Colonic mucosa (tissue), 4 donors: ENCODE data around the gene COL12A1. TPM values are rescaled to one million over a fixed set of nuclear protein-coding genes. Genes with fewer than 3 reads are reported as not detected.
"Not testable (repeated sequence)": the region's sequence is repeated elsewhere in the genome, so short reads cannot be mapped to it uniquely, and the experiment has no call there.

Experiments
- DNase-seq: peaks from one replicate; pipeline ENCODE4 v3.0.0-alpha.2; 2020
- H3K27ac ChIP-seq: fragments of 200-600 bp; one replicate; pipeline ENCODE4 v1.8.0; 2021
- H3K27me3 ChIP-seq: fragments of 200-600 bp; one replicate; pipeline ENCODE4 v1.8.0; 2021
- H3K36me3 ChIP-seq: fragments of 200-600 bp; one replicate; pipeline ENCODE4 v1.8.0; 2021
- H3K4me1 ChIP-seq: fragments of 200-600 bp; one replicate; pipeline ENCODE4 v1.8.0; 2021; ENCODE audit warnings: mild to moderate bottlenecking
- H3K4me3 ChIP-seq: fragments of 200-600 bp; one replicate; pipeline ENCODE4 v1.8.0; 2021
- H3K9ac ChIP-seq, 2 donors: one replicate each; pipeline ENCODE4 v1.7.0; 2013; ENCODE audit warnings: control low read depth in 2 of 2, low read depth in 2 of 2, low read length in 2 of 2
- H3K9me3 ChIP-seq: fragments of 200-600 bp; one replicate; pipeline ENCODE4 v1.8.0; 2021
- CTCF ChIP-seq: fragments of 200-600 bp; IDR thresholded peaks from one replicate; pipeline ENCODE4 v1.8.0; 2022; ENCODE audit warnings: antibody characterized with exemption, mild to moderate bottlenecking
- intact Hi-C: fragments of 100-400 bp; cut with DNase I; formaldehyde crosslinking; loops from one replicate; pipeline ENCODE4 v1.14.1; 2022
- total RNA-seq, 2 donors: library from RNA; stranded (reverse); fragmentation: NEBNext Ultra II Directional in 1 of 2; extraction: Animal tissue kit (Norgen Biotek cat#: 25700) in 1 of 2; gene quantifications; one replicate each; pipeline ENCODE4 v1.2.1, GENCODE V29; 2021
- donor health status: healthy.
- donor health status: DM: no; HTN: no; CAD: no.
- donor health status: DM: no; HTN: no; CAD: no.

COL12A1 gene
- total RNA-seq, 2 donors from 2014 or later = 3.6 to 20.2 TPM

DNA sequence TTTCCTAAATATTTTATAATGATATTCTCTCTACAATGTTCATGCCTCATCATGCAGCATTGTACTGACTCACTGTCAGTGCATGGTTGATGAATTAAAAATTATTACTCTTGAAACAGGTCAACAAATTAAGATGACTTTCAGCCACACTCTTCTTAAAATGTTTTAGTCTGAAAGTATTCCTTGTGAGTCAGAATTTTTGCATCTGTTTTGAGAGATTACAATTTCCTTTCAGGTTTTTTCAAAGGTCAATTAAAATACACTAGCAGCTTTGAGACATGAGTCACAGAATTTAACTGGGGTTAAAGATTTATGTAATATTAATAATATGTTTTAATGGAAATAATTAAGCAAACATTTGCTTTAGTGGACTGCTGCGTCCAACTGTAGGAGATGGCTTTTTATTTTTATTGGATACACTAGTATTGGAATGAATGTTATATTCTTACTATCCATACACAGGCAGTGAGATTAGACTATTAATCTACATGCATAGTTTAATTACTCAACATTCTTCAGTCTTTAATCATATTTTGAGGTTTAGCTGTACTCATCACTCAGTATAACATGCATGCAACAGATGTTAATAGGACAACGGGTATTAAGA is 9.7 kb downstream of the COL12A1 start:
- H3K4me3 ChIP-seq = no peak overlapping the region
- no peaks in the 10 kb centered on the region for H3K9me3 ChIP-seq
- H3K27ac ChIP-seq = no peak overlapping the region
- no peak overlapping the region for H3K9ac ChIP-seq
- intact Hi-C loops = no loop called here
- TF ChIP-seq CTCF = no peak
- H3K27me3 ChIP-seq = no peaks in the 10 kb centered on the region
- DNase-seq = no peak
- H3K4me1 ChIP-seq = no peaks in the 10 kb centered on the region
- no peaks in the 10 kb centered on the region for H3K36me3 ChIP-seq

GRCh38 chr6:75188221-75188925 is 17.5 kb downstream of the COL12A1 start:
- no peak for DNase-seq
- intact Hi-C loops = no loop called here
- Histone ChIP-seq H3K9ac (no peak overlapping the region), H3K36me3 (no peaks in the 10 kb centered on the region), H3K27ac (no peak overlapping the region), H3K4me1 (no peaks in the 10 kb centered on the region), H3K27me3 (no peaks in the 10 kb centered on the region), H3K4me3 (no peak overlapping the region), H3K9me3 (no peaks in the 10 kb centered on the region)
- TF ChIP-seq CTCF = no peak

GRCh38 chr6:75186581-75186980 is 19.3 kb downstream of the COL12A1 start:
- H3K27ac ChIP-seq, H3K4me3 ChIP-seq, H3K36me3 ChIP-seq, H3K9ac ChIP-seq, H3K4me1 ChIP-seq, H3K9me3 ChIP-seq, DNase-seq, intact Hi-C loops, H3K27me3 ChIP-seq: not testable (repeated sequence)

DNA sequence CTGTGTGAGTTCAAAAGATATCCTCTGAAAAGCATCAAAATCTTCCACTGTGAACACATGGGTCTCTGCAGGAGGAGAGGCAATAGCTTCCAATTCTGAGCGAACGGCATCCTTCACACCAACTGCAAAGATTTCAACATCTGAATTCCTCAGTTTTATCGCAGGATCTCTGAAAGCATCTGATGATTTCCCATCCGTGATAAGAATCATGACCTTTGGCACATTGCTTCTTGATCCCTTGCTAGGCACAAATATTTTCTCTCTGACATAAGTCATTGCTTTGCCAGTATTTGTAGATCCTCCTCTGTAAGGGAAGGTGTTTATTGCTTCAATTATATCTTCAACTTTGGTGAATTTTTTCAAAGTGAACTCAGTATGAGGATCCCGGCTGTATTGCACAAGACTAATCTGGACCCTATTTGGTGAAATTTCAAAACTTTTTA is 22.7 kb downstream of the COL12A1 start:
- no peak overlapping the region for H3K4me3 ChIP-seq
- H3K36me3 ChIP-seq = no peaks in the 10 kb centered on the region
- DNase-seq = no peak
- intact Hi-C loops = no loop called here
- H3K4me1 ChIP-seq = no peaks in the 10 kb centered on the region
- no peak overlapping the region for H3K9ac ChIP-seq
- H3K27me3 ChIP-seq = no peaks in the 10 kb centered on the region
- H3K27ac ChIP-seq = no peak overlapping the region
- no peak for TF ChIP-seq CTCF
- no peaks in the 10 kb centered on the region for H3K9me3 ChIP-seq

GRCh38 chr6:75180864-75181263 is 25.0 kb downstream of the COL12A1 start:
- intact Hi-C loops = no loop called here

More at GRCh38 chr6:75180864-75181263, 25.0 kb downstream of the COL12A1 start:
- Histone ChIP-seq H3K27ac (no peak overlapping the region), H3K4me3 (no peak overlapping the region), H3K27me3 (no peaks in the 10 kb centered on the region), H3K4me1 (no peaks in the 10 kb centered on the region), H3K9ac (no peak overlapping the region), H3K36me3 (no peaks in the 10 kb centered on the region), H3K9me3 (no peaks in the 10 kb centered on the region)
- TF ChIP-seq CTCF = no peak
- no peak for DNase-seq
